Esophagus muscularis mucosa (tissue), 4 donors: ENCODE data around the gene FCHSD1. TPM values are rescaled to one million over a fixed set of nuclear protein-coding genes. Genes with fewer than 3 reads are reported as not detected.

Experiments used
- DNase-seq: peaks from one replicate; pipeline ENCODE4 v3.0.0-alpha.2; 2017; ENCODE audit errors: extremely low spot score
- H3K27ac ChIP-seq, 4 donors: fragments of 200-600 bp; sonication (generic); replicated peaks in 1 of 4; 1 replicate in 3 of 4; 2 replicates in 1 of 4; pipeline ENCODE4 v1.5.1; 2016 to 2019; ENCODE audit warnings: mild to moderate bottlenecking in 1 of 4
- H3K27me3 ChIP-seq, 4 donors: fragments of 200-600 bp; sonication (generic); one replicate each; pipeline versions ENCODE4 v1.5.1 to v1.6.0; 2016 to 2019
- H3K36me3 ChIP-seq, 4 donors: fragments of 200-600 bp; sonication (generic); one replicate each; pipeline ENCODE4 v1.5.1; 2016 to 2019
- H3K4me1 ChIP-seq, 4 donors: fragments of 200-600 bp; sonication (generic); one replicate each; pipeline ENCODE4 v1.5.1; 2016 to 2019
- H3K4me3 ChIP-seq, 4 donors: fragments of 200-600 bp; sonication (generic); 1 replicate in 2 of 4; 2 replicates in 2 of 4; pipeline ENCODE4 v1.5.1; 2016 to 2019; ENCODE audit warnings: mild to moderate bottlenecking in 4 of 4, moderate library complexity in 1 of 4
- H3K9me3 ChIP-seq, 4 donors: fragments of 200-600 bp; sonication (generic); 1 replicate in 3 of 4; 2 replicates in 1 of 4; pipeline ENCODE4 v1.5.1; 2016 to 2019
- CTCF ChIP-seq, 3 experiments: fragments of 200-600 bp in 2 of 3; fragments of 450-650 bp in 1 of 3; sonication (generic) in 2 of 3; IDR thresholded peaks; one replicate each; pipeline ENCODE4 v1.5.1; 2017 to 2019; ENCODE audit warnings: antibody characterized with exemption in 3 of 3, mild to moderate bottlenecking in 2 of 3, moderate library complexity in 1 of 3
- EP300 ChIP-seq: sonication (generic); formaldehyde crosslinking; IDR thresholded peaks from one replicate; pipeline ENCODE4 v1.6.1; 2017; ENCODE audit warnings: antibody characterized with exemption
- POLR2A ChIP-seq: fragments of 450-650 bp; IDR thresholded peaks from one replicate; pipeline ENCODE4 v1.6.1; 2017; ENCODE audit warnings: antibody characterized with exemption, moderate library complexity, mild to moderate bottlenecking, low read depth
- POLR2AphosphoS5 ChIP-seq, 2 donors: sonication (generic); formaldehyde crosslinking; IDR thresholded peaks; one replicate each; pipeline ENCODE4 v1.6.1; 2017; ENCODE audit warnings: antibody characterized with exemption in 2 of 2
- WGBS: methylation state at CpG from one replicate; pipeline ENCODE4 v1.1.5; 2018; 5-methylcytosine and 5-hydroxymethylcytosine counted together
- intact Hi-C: fragments of 100-400 bp; cut with DNase I; formaldehyde crosslinking; loops from one replicate; pipeline ENCODE4 v1.15.1; 2023
- total RNA-seq, 4 donors: library from RNA; depleted of rRNA; stranded (reverse); fragments of >200 nt; gene quantifications; one replicate each; pipeline versions ENCODE4 v1.1.0 to v1.2.1, GENCODE V29; 2016

Gene FCHSD1
- total RNA-seq, 4 donors from 2014 or later = 10.4 to 21.8 (median 12.9) TPM

GRCh38 chr5:141681695-141682641 lies 30.8 kb upstream of the FCHSD1 start, which contains the start of gene ARAP3:
TSS of gene ARAP3 (minus strand) at chr5:141682230. CDS start at chr5:141680486, 1,744 bp downstream.
- intact Hi-C loops = no loop called here
- peaks cover 0 to 12% (median 0%) of the 10 kb centered on the region in 4 donors for H3K27me3 ChIP-seq
- WGBS = 10% methylated on average over 46 of the region's 77 CpGs
- peak; percentile 93 for DNase-seq
- no peaks in the 10 kb centered on the region for H3K9me3 ChIP-seq
- H3K36me3 ChIP-seq = peaks cover 0 to 14% (median 0%) of the 10 kb centered on the region in 4 donors
- TF ChIP-seq EP300 = no peak
- TF ChIP-seq POLR2AphosphoS5 (IDR thresholded peaks at IDR 0.05) = peak in 1 of 2 donors; percentile 19
- H3K4me3 ChIP-seq = peak within 1 kb of the TSS; percentile 59 to 65 (median 63)
- H3K27ac ChIP-seq = peak within 1 kb of the TSS; percentile 74 to 78 (median 76)
- H3K4me1 ChIP-seq = peaks cover 12 to 42% (median 33%) of the 10 kb centered on the region in 4 donors

GRCh38 chr5:141681295-141681694 lies 30.1 kb upstream of the FCHSD1 start:
- WGBS = 63% methylated on average over 2 of the region's 2 CpGs

GRCh38 chr5:141680751-141681201 lies 29.6 kb upstream of the FCHSD1 start:
- peaks cover 0 to 14% (median 0%) of the 10 kb centered on the region in 4 donors for H3K36me3 ChIP-seq
- intact Hi-C loops = no loop called here
- TF ChIP-seq POLR2AphosphoS5 (IDR thresholded peaks at IDR 0.05) = peak; percentile 33 to 50
- no peak for TF ChIP-seq CTCF (IDR thresholded peaks at IDR 0.05)
- H3K27ac ChIP-seq = peak overlapping the region; percentile 74 to 78 (median 76)
- 45% methylated on average over 6 of the region's 6 CpGs for WGBS
- no peak for DNase-seq
- H3K4me3 ChIP-seq = peak overlapping the region; percentile 59 to 65 (median 63)
- H3K27me3 ChIP-seq = peaks cover 0 to 12% (median 0%) of the 10 kb centered on the region in 4 donors
- peaks cover 12 to 42% (median 33%) of the 10 kb centered on the region in 4 donors for H3K4me1 ChIP-seq
- H3K9me3 ChIP-seq = no peaks in the 10 kb centered on the region

More at GRCh38 chr5:141681295-141681694, 30.1 kb upstream of the FCHSD1 start:
- Histone ChIP-seq H3K27ac (peak overlapping the region; percentile 74 to 78 (median 76)), H3K27me3 (peaks cover 0 to 12% (median 0%) of the 10 kb centered on the region in 4 donors), H3K4me3 (peak overlapping the region; percentile 59 to 65 (median 63)), H3K4me1 (peaks cover 12 to 42% (median 33%) of the 10 kb centered on the region in 4 donors), H3K36me3 (peaks cover 0 to 14% (median 0%) of the 10 kb centered on the region in 4 donors), H3K9me3 (no peaks in the 10 kb centered on the region)
- intact Hi-C loops = no loop called here
- no peak for DNase-seq
- TF ChIP-seq CTCF (IDR thresholded peaks at IDR 0.05) (no peak), EP300 (no peak), POLR2AphosphoS5 (IDR thresholded peaks at IDR 0.05) (no peak), POLR2A (no peak)

- 94% methylated on average over 10 of the region's 16 CpGs for WGBS
- Histone ChIP-seq H3K4me3 (peak overlapping the region in 2 of 4 donors; percentile 12 to 65), H3K27ac (peak overlapping the region in 3 of 4 donors; percentile 2 to 53 (median 21))
These were observed 29.0 kb upstream of the FCHSD1 start for GRCh38 chr5:141680178-141680577.

More at GRCh38 chr5:141680178-141680577, 29.0 kb upstream of the FCHSD1 start:
- intact Hi-C loops = no loop called here
- H3K4me1 ChIP-seq = peaks cover 12 to 42% (median 33%) of the 10 kb centered on the region in 4 donors
- DNase-seq = no peak
- no peak for TF ChIP-seq POLR2A
- no peak for TF ChIP-seq POLR2AphosphoS5 (IDR thresholded peaks at IDR 0.05)
- TF ChIP-seq CTCF (IDR thresholded peaks at IDR 0.05) = no peak
- TF ChIP-seq EP300 = no peak
- H3K9me3 ChIP-seq = no peaks in the 10 kb centered on the region
- peaks cover 0 to 12% (median 0%) of the 10 kb centered on the region in 4 donors for H3K27me3 ChIP-seq
- peaks cover 0 to 17% (median 0%) of the 10 kb centered on the region in 4 donors for H3K36me3 ChIP-seq
